Cardiac fibroblast (primary cell): ENCODE data around the gene SMARCD1.
A peak's percentile ranks its signal among the peaks of the same experiment; 100 is the strongest.

Experiments
- DNase-seq, 2 donors: peaks; one replicate each; pipeline versions ENCODE4 v3.0.0 to v3.0.0-alpha.2; 2010; ENCODE audit warnings: low read depth in 2 of 2
- H3K4me3 ChIP-seq, 2 donors: replicated peaks in 1 of 2; 1 replicate in 1 of 2; 2 replicates in 1 of 2; pipeline ENCODE4 v1.5.1; 2011; ENCODE audit warnings: low read depth in 2 of 2, low read length in 2 of 2, mild to moderate bottlenecking in 2 of 2, moderate library complexity in 1 of 2
- CTCF ChIP-seq: IDR thresholded peaks from one replicate; pipeline ENCODE4 v1.5.1; 2011; ENCODE audit warnings: low read depth, mild to moderate bottlenecking, low read length, inconsistent platforms

SMARCD1 gene

DNA sequence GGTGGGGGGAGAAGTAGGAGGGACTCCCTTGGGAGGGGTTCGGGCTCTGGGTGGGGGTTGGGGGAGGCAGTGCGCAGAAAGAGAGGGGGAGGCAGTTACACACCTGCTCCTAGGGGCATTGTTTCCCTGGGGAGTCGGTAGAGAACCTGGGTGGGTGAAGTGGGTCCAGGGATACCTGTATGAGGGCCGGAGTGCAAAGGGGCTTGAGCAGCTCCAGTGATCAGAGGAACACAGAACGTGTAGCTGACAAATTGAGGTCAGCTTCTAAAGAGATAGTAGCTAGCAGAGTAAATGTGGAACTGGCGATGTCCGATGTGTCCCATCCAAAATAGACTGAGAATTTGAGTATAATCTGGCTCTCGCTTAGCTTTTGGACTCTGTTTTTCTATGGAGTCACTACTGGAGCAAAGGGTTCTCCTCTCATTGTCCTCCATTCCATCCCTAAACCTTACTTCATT, 502 bp downstream of the SMARCD1 start:
- peak overlapping the region; percentile 68 to 70 for H3K4me3 ChIP-seq
- TF ChIP-seq CTCF = no peak
- no peak for DNase-seq

DNA sequence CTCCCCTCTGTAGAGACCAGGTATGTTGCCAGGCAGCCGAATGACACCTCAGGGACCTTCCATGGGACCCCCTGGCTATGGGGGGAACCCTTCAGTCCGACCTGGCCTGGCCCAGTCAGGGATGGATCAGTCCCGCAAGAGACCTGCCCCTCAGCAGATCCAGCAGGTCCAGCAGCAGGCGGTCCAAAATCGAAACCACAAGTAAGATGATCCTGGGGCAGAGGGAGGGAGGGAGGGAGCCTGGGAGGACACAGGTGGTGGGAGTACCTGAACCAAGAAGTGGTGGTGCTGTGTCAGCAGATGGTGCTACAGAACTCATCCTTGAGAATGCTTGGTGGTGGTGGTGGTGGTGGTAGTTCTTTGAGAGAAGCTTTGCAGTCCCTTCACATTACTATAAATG, 1.0 kb downstream of the SMARCD1 start:
- peak overlapping the region; percentile 68 to 70 for H3K4me3 ChIP-seq
- DNase-seq = no peak

GRCh38 chr12:50087151-50087550, 2.0 kb downstream of the SMARCD1 start:
- TF ChIP-seq CTCF = no peak
- H3K4me3 ChIP-seq = no peak overlapping the region
- DNase-seq = no peak

More for the DNA sequence above, 1.0 kb downstream of the SMARCD1 start:
- TF ChIP-seq CTCF = no peak

DNA sequence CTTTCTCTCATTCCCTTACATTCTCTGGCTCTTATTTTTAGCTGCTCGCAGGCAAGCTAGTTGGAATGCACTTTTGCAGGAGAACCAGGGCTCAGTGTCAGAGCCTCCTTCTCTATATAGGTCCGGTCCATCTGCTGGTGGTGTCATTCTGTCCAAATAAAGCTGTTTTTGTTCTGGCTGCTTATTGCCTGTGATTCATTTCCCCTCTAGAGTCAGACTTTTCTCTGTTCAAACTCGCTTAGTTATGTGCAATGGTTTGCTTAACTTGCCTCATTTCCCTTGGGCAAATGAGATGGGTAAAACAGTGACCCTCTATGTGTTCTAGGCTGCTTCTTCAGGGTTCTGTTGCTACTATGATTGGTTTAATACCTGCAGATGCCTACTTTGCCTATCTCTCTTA, 2.9 kb downstream of the SMARCD1 start:
- no peak for TF ChIP-seq CTCF
- H3K4me3 ChIP-seq = no peak overlapping the region
- peak; percentile 63 to 92 for DNase-seq

GRCh38 chr12:50088577-50089335, 3.6 kb downstream of the SMARCD1 start:
- peak; percentile 89 for TF ChIP-seq CTCF
- peak; percentile 61 to 66 for DNase-seq
- H3K4me3 ChIP-seq = no peak overlapping the region

DNA sequence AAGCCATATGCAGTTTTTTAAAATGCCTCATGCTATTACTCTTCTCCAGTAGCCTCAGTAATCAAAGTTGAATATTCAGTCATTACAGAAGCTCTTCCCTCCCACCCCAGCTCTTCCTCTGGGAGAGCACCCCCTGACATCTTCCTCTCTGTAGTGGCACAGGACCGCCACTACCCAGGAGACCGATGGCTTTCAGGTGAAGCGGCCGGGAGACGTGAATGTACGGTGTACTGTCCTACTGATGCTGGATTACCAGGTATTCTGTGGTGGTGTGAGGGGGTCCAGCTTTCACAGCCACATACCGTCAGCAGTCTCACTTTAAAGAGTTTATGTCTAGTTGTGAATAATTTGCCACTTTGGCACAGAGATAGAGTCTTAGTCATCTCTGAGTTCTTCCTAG, 4.6 kb downstream of the SMARCD1 start:
- DNase-seq = no peak
- TF ChIP-seq CTCF = no peak
- no peak overlapping the region for H3K4me3 ChIP-seq
